Jurkat, Clone E6-1 (cell line): Measurements from ENCODE around the gene ECSCR.

Experiments
- DNase-seq: peaks from one replicate; pipeline ENCODE4 v3.0.0-alpha.2; 2011; ENCODE audit warnings: low read depth, low spot score
- H3K4me3 ChIP-seq: 2 replicates; pipeline ENCODE4 v1.5.1; 2011; ENCODE audit warnings: mild to moderate bottlenecking, low read length, control low read depth, moderate library complexity

ECSCR gene

DNA sequence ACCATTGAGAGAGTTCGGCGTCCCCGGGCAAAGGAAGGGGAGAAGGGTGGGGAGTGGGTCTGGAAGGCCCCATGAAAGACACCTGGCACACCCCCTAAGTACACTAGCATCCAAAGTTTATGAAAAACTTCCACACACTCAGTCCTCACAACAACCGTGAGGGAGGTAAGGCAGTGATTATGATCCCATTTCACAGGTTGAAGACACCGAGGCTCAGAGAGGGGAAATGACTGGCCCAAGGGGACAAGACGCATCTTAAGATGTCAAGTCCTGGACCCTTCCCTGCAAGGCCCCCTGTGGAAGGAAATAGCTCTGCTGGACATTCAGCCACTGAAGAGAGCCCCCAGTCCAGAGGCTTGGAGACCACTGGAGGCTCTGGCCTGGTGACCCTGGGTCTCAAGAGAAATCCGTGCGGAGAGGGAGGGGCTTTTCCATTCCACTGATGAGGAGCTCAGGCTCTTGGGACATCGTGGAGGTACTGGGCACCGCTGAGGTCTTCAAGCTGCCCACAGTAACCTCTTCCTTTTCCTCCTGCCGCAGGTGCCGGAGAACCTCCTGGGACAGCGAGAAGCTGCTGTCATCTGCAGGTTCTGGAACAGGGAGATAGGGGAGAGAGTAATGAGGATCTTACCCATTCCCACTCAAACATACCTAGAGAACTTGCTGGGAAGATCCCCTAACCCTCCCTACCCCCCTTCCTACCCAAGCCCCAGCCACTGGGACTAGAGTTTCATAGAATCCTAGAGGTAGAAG lies 13.5 kb upstream of the ECSCR start:
- peak overlapping the region; percentile 40; the same call in 1 of the 2 replicates for H3K4me3 ChIP-seq
- DNase-seq = no peak

GRCh38 chr5:139474890-139475791 lies 12.6 kb upstream of the ECSCR start:
- peak; percentile 90 for DNase-seq

GRCh38 chr5:139473565-139473964 lies 11.0 kb upstream of the ECSCR start:
- no peak for DNase-seq
- H3K4me3 ChIP-seq = no peak overlapping the region

More at GRCh38 chr5:139474890-139475791, 12.6 kb upstream of the ECSCR start:
- peak overlapping the region; percentile 40 for H3K4me3 ChIP-seq

- no peak overlapping the region for H3K4me3 ChIP-seq
- DNase-seq = no peak
These were observed 10.6 kb upstream of the ECSCR start for GRCh38 chr5:139473105-139473504.

- peak overlapping the region; percentile 57 for H3K4me3 ChIP-seq
These were observed 10.0 kb upstream of the ECSCR start for GRCh38 chr5:139472386-139473030.

GRCh38 chr5:139470821-139471300 lies 8.3 kb upstream of the ECSCR start, which contains the start of gene SMIM33:
Gene SMIM33 (plus strand): TSS chr5:139471004. CDS start chr5:139471122, 118 bp downstream.
- peak within 1 kb of the TSS; percentile 57 for H3K4me3 ChIP-seq
- DNase-seq = peak; percentile 58

More at GRCh38 chr5:139472386-139473030, 10.0 kb upstream of the ECSCR start:
- DNase-seq = peak; percentile 65

- H3K4me3 ChIP-seq = no peak overlapping the region
- no peak for DNase-seq
These were observed 5.9 kb upstream of the ECSCR start for GRCh38 chr5:139468421-139468931.

- DNase-seq = no peak
- H3K4me3 ChIP-seq = no peak overlapping the region
These were observed 845 bp downstream of the ECSCR start for GRCh38 chr5:139461698-139462097.

GRCh38 chr5:139461176-139461575 lies 1.4 kb downstream of the ECSCR start:
- no peak for DNase-seq
- H3K4me3 ChIP-seq = no peak overlapping the region

DNA sequence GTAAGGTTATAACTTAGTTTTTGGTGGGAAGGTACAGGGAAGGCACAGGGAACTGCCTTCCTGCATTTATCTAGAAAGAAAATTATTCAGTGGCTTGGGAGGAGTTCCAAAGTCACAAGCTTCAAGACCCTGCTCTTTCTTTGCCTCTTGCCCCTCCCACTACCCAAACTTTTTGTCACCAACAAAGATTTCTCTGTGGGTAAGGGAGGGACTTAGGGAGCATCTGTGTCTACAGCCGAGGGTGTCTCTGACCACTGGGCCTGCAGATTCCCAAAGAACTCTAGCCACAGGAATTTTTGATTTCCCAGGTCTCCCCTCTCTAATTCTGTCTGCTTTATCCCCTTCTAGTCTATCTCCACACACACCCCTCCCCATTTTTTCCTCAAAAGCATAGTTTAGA lies 2.1 kb downstream of the ECSCR start:
- no peak for DNase-seq
- H3K4me3 ChIP-seq = no peak overlapping the region

DNA sequence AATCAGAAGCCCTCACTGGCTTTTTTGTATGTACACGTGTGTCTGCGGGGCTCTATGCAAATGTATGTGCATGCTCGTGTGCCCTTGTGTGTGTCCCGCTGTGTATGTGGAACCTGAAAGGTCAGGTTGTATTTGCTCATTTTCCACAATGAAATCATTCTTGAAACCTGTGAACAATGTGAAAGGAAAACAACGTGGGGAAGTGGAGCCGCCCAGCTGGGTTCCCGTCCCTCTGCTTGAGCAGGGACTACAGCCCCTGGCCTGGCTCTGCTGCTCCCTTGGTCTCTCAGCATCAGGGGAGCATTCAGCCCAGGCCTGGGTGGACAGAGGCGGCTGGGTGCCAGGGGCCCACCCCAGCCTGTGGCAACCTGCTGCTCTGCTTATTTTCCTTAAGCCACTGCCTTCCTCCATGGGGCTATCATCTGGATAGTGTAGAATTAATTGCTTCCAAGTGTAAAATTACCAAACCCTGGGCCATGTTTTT lies 3.0 kb downstream of the ECSCR start:
- DNase-seq = no peak
- H3K4me3 ChIP-seq = no peak overlapping the region; the same call in 1 of the 2 replicates

- DNase-seq = peak; percentile 96
- H3K4me3 ChIP-seq = peak overlapping the region; percentile 22
These were observed 3.7 kb downstream of the ECSCR start for GRCh38 chr5:139458580-139459407.

DNA sequence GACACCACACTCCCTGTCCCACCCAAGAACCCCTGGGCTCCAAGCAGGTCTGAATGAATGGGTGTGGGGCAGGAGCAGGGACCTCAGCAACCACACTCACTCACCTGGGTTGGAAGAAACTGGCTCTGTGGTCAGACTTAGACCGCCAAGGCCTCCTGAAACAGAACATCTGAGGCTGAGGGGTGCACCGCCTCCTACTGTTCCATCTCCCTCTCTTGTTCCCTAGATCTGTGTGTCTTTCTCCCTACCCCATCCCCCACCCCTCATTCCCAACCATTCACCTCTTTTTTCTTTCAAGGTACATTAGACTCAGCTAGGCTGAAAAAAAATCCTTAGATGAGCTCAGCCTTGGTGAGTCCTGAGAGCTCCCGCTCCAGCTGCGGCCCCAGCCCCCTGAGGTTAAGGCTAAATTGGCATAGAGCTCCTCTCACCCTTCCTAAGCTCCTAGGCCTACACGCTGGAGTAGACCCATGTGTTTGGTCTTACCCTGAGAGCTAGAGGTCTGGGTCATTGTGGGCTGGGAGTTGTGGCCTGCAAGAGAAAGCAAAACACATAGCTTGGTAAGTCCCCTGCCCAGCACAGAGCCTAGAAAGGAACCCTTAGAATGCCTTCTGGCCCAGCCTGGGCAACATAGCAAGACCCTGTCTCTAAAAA lies 4.8 kb downstream of the ECSCR start:
- peak; percentile 47 for DNase-seq
- H3K4me3 ChIP-seq = no peak overlapping the region

GRCh38 chr5:139457241-139457640 lies 5.3 kb downstream of the ECSCR start:
- no peak overlapping the region for H3K4me3 ChIP-seq
- DNase-seq = no peak

DNA sequence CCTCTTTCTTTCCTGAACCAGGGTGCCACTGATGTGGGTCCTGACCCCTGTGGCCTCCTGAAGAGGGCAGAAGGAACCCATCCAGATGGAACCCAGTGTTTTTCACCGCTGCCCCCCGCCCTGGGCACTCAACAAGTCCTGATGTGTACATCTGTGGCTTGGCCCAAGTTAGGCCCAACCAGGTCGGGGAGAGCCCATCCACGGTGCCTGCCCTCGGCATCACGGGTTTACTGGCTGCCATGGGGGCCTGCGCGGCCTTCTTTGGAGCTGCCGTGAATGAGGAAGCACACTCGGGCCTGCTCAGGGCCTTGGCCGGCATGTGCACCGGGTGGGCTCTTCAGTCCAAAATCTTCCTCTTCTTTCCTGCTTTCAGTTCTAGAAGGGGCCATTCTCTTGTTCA lies 5.8 kb downstream of the ECSCR start:
- DNase-seq = no peak
- H3K4me3 ChIP-seq = no peak overlapping the region

- DNase-seq = no peak
- H3K4me3 ChIP-seq = no peak overlapping the region
These were observed 7.8 kb downstream of the ECSCR start for GRCh38 chr5:139454568-139455290.
